SK-N-SH (cell line): ENCODE results near the gene UNC93B1. TPM values are rescaled to one million over a fixed set of nuclear protein-coding genes. Genes with fewer than 3 reads are reported as not detected.

Experiments
- CTCF ChIA-PET: fragments of 300-600, 350-600 bp; formaldehyde crosslinking; extraction: SDS; loops from one replicate; lab custom pipeline; 2021; lab: Yijun Ruan, JAX
- POLR2A ChIA-PET: fragments of 350-600 bp; sonication (Branson Sonifier 250); formaldehyde crosslinking; extraction: SDS; loops from one replicate; lab custom pipeline; 2020; ENCODE audit warnings: antibody characterized with exemption, inconsistent platforms; lab: Yijun Ruan, JAX
- DNase-seq: peaks from one replicate; pipeline ENCODE4 v3.0.0; 2012
- H2AFZ ChIP-seq: fragments of 200-600 bp; sonication (generic); 2 replicates; pipeline ENCODE4 v1.8.1; 2016; ENCODE audit warnings: antibody characterized with exemption, mild to moderate bottlenecking, low read depth
- H3F3A ChIP-seq: fragments of 200-600 bp; sonication (generic); replicated peaks from 2 replicates; pipeline ENCODE3; 2016; ENCODE audit warnings: antibody characterized with exemption, mild to moderate bottlenecking; ENCODE audit not compliant: insufficient read depth
- H3K27ac ChIP-seq, 2 experiments: fragments of 200-500 bp in 1 of 2; fragments of 200-600 bp in 1 of 2; sonication (Bioruptor generic) in 1 of 2; sonication (generic), shearing (Covaris generic) in 1 of 2; 2 replicates each; pipeline versions ENCODE4 v1.5.1 to v1.6.1; 2014 to 2016; ENCODE audit warnings: low read depth in 2 of 2, inconsistent platforms in 1 of 2, low read length in 1 of 2, mild to moderate bottlenecking in 1 of 2, mixed read lengths in 1 of 2
- H3K27me3 ChIP-seq: fragments of 200-600 bp; sonication (generic), shearing (Covaris generic); 2 replicates; pipeline ENCODE4 v1.6.1; 2016; ENCODE audit warnings: mixed run types; ENCODE audit not compliant: insufficient read depth
- H3K36me3 ChIP-seq, 2 experiments: fragments of 200-500 bp in 1 of 2; fragments of 200-600 bp in 1 of 2; sonication (Bioruptor generic) in 1 of 2; sonication (generic) in 1 of 2; replicated peaks in 1 of 2; 2 replicates each; pipeline versions ENCODE3 to v1.5.1; 2014 to 2016; ENCODE audit warnings: low read length in 1 of 2, mild to moderate bottlenecking in 1 of 2; ENCODE audit not compliant: insufficient read depth in 2 of 2, control insufficient read depth in 1 of 2
- H3K4me1 ChIP-seq, 2 experiments: fragments of 200-500 bp in 1 of 2; fragments of 200-600 bp in 1 of 2; sonication (Bioruptor generic) in 1 of 2; sonication (generic), shearing (Covaris generic) in 1 of 2; 2 replicates each; pipeline versions ENCODE4 v1.5.1 to v1.6.1; 2014 to 2016; ENCODE audit warnings: low read depth in 1 of 2, low read length in 1 of 2, mixed run types in 1 of 2; ENCODE audit not compliant: insufficient read depth in 2 of 2, control insufficient read depth in 1 of 2
- H3K4me2 ChIP-seq: fragments of 200-600 bp; sonication (generic), shearing (Covaris generic); 2 replicates; pipeline ENCODE4 v1.6.1; 2017; ENCODE audit warnings: mixed run types
- H3K4me3 ChIP-seq, 2 experiments: fragments of 200-500 bp in 1 of 2; fragments of 200-600 bp in 1 of 2; sonication (Bioruptor generic) in 1 of 2; sonication (generic), shearing (Covaris generic) in 1 of 2; 2 replicates each; pipeline versions ENCODE4 v1.5.1 to v1.8.1; 2014 to 2016; ENCODE audit warnings: low read depth in 2 of 2, inconsistent platforms in 1 of 2, low read length in 1 of 2, mild to moderate bottlenecking in 1 of 2, mixed read lengths in 1 of 2, moderate library complexity in 1 of 2
- H3K79me2 ChIP-seq: fragments of 200-600 bp; sonication (generic); 2 replicates; pipeline ENCODE4 v1.8.1; 2017; ENCODE audit warnings: mild to moderate bottlenecking; ENCODE audit not compliant: insufficient read depth
- H3K9ac ChIP-seq: fragments of 200-600 bp; sonication (generic); 2 replicates; pipeline ENCODE4 v1.6.1; 2017; ENCODE audit warnings: mixed run types
- H3K9me2 ChIP-seq: fragments of 200-600 bp; sonication (generic); 2 replicates; pipeline ENCODE4 v1.6.1; 2017; ENCODE audit warnings: mixed run types
- H3K9me3 ChIP-seq: fragments of 200-600 bp; sonication (generic); 2 replicates; pipeline ENCODE4 v1.6.1; 2017; ENCODE audit warnings: mixed run types, mild to moderate bottlenecking, moderate library complexity
- H4K20me1 ChIP-seq: fragments of 200-600 bp; sonication (generic); 2 replicates; pipeline ENCODE4 v1.6.1; 2017; ENCODE audit warnings: mild to moderate bottlenecking, mixed run types; ENCODE audit not compliant: insufficient read depth
- CHD2 ChIP-seq: fragments of 150-350 bp; IDR thresholded peaks from 2 replicates; pipeline ENCODE4 v1.6.1; 2018; ENCODE audit warnings: low read length; ENCODE audit not compliant: partially characterized antibody
- FOSL2 ChIP-seq: IDR thresholded peaks from 2 replicates; pipeline ENCODE4 v1.4.0; 2012; ENCODE audit warnings: low read depth, mild to moderate bottlenecking, moderate library complexity, borderline replicate concordance
- FOXJ3 ChIP-seq: sonication (generic); formaldehyde crosslinking; IDR thresholded peaks from 2 replicates; pipeline ENCODE4 v1.5.1; 2020; ENCODE audit warnings: mild to moderate bottlenecking, missing genetic modification reagents
- GABPA ChIP-seq: IDR thresholded peaks from 2 replicates; pipeline ENCODE4 v1.4.0; 2012; ENCODE audit warnings: low read depth, mild to moderate bottlenecking
- GATA2 ChIP-seq: sonication (generic); formaldehyde crosslinking; IDR thresholded peaks from 2 replicates; pipeline ENCODE4 v1.5.0; 2020; ENCODE audit warnings: mild to moderate bottlenecking, missing genetic modification reagents
- JUND ChIP-seq: IDR thresholded peaks from 2 replicates; pipeline ENCODE4 v1.4.0; 2012
- MAX ChIP-seq: IDR thresholded peaks from 2 replicates; pipeline ENCODE4 v1.4.0; 2012; ENCODE audit warnings: low read depth
- MXI1 ChIP-seq: IDR thresholded peaks from 2 replicates; pipeline ENCODE4 v1.6.1; 2012; ENCODE audit warnings: mild to moderate bottlenecking, low read depth, low read length, improper control_type of control experiment
- NFIC ChIP-seq: IDR thresholded peaks from 2 replicates; pipeline ENCODE4 v1.4.0; 2012; ENCODE audit warnings: borderline replicate concordance
- PBX3 ChIP-seq: IDR thresholded peaks from 2 replicates; pipeline ENCODE4; 2012
- POLR2AphosphoS5 ChIP-seq: IDR thresholded peaks from 2 replicates; pipeline ENCODE4 v1.6.1; 2012; ENCODE audit warnings: low read depth, low read length
- RAD21 ChIP-seq: IDR thresholded peaks from 2 replicates; pipeline ENCODE4 v1.6.1; 2012; ENCODE audit warnings: mild to moderate bottlenecking, low read length
- REST ChIP-seq: IDR thresholded peaks from 2 replicates; pipeline ENCODE4 v1.6.1; 2012; ENCODE audit warnings: mild to moderate bottlenecking, low read depth, low read length, moderate library complexity
- TAF1 ChIP-seq: IDR thresholded peaks from 2 replicates; pipeline ENCODE4 v1.6.1; 2012; ENCODE audit warnings: low read depth, mild to moderate bottlenecking, low read length, moderate library complexity, borderline replicate concordance
- TCF12 ChIP-seq: IDR thresholded peaks from 2 replicates; pipeline ENCODE4 v1.4.0; 2012
- USF1 ChIP-seq: IDR thresholded peaks from 2 replicates; pipeline ENCODE4 v1.4.0; 2012; ENCODE audit warnings: low read depth, borderline replicate concordance
- YY1 ChIP-seq: IDR thresholded peaks from 2 replicates; pipeline ENCODE4 v1.4.0; 2012; ENCODE audit warnings: low read depth, mild to moderate bottlenecking
- ZBTB33 ChIP-seq: IDR thresholded peaks from 2 replicates; pipeline ENCODE4 v1.4.0; 2012; ENCODE audit warnings: low read depth, borderline replicate concordance
- whole genome bisulfite sequencing: methylation state at CpG from one replicate; pipeline ENCODE4 v1.1.6; 2017; ENCODE audit warnings: low lambda C conversion rate; 5-methylcytosine and 5-hydroxymethylcytosine counted together
- polyA plus RNA-seq, 3 experiments: library from polyadenylated mRNA; depleted of rRNA; stranded (reverse); fragments of >200 nt; gene quantifications; 2 replicates each; pipeline ENCODE4 v1.2.3, GENCODE V29; 2012

UNC93B1 gene
- polyA plus RNA-seq, 1 of the 3 experiments (the other 2 are of a cell fraction) = 28.9 TPM

- H3K9me3 ChIP-seq = no peaks in the 10 kb centered on the region
- H3K79me2 ChIP-seq = peaks cover 1% of the 10 kb centered on the region; the same call in 1 of the 2 replicates
- H4K20me1 ChIP-seq = no peaks in the 10 kb centered on the region
- ChIA-PET POLR2A (interaction anchor here (0.5 to 1.5 kb wide), 2 partner anchors 17 to 66 kb away, joined by 3 to 5 read pairs; no protein-coding TSS in a partner anchor), CTCF (interaction anchor here (1.0 kb wide), 2 partner anchors 15 to 169 kb away, joined by 3 to 5 read pairs; no protein-coding TSS in a partner anchor)
- no peak overlapping the region for H2AFZ ChIP-seq
- no peak overlapping the region for H3K4me2 ChIP-seq
- peaks cover 14 to 17% of the 10 kb centered on the region in 2 experiments for H3K36me3 ChIP-seq
- no peak overlapping the region for H3K9ac ChIP-seq
- TF ChIP-seq NFIC (no peak), YY1 (no peak), MXI1 (no peak), POLR2AphosphoS5 (no peak), GABPA (no peak), RAD21 (no peak), GATA2 (CRISPR knock-in tag) (no peak), TAF1 (no peak), FOSL2 (no peak), ZBTB33 (no peak), PBX3 (no peak)
- TF ChIP-seq, all 33 proteins: peak for 0
- no peaks in the 10 kb centered on the region for H3K9me2 ChIP-seq
- peak overlapping the region in 1 of 2 experiments; percentile 9; a peak in 1 of 4 replicates for H3K27ac ChIP-seq
- no peak overlapping the region for H3K4me3 ChIP-seq
- 79% methylated on average over 13 of the region's 20 CpGs for WGBS
- H3K4me1 ChIP-seq = peaks cover 12 to 20% of the 10 kb centered on the region in 2 experiments; a peak in 2 of 4 replicates
- peaks cover 12% of the 10 kb centered on the region for H3F3A ChIP-seq
- no peak for DNase-seq
- no peaks in the 10 kb centered on the region for H3K27me3 ChIP-seq
Measured at GRCh38 chr11:68037411-68038225, 33.7 kb upstream of the UNC93B1 start.

GRCh38 chr11:68036717-68037239 lies 32.9 kb upstream of the UNC93B1 start:
- Histone ChIP-seq H3F3A (peaks cover 12% of the 10 kb centered on the region), H3K27ac (no peak overlapping the region; a peak in 1 of 4 replicates), H2AFZ (no peak overlapping the region), H3K4me1 (peaks cover 12 to 25% of the 10 kb centered on the region in 2 experiments; a peak in 2 of 4 replicates), H4K20me1 (no peaks in the 10 kb centered on the region), H3K4me2 (no peak overlapping the region), H3K9ac (no peak overlapping the region), H3K27me3 (no peaks in the 10 kb centered on the region), H3K79me2 (peaks cover 10% of the 10 kb centered on the region)
- DNase-seq = no peak
- no peak for TF ChIP-seq FOXJ3
- TF ChIP-seq TCF12 = no peak
- no peak for TF ChIP-seq REST
- TF ChIP-seq CHD2 = no peak
- TF ChIP-seq USF1 = no peak
- TF ChIP-seq RAD21 = no peak
- TF ChIP-seq JUND = no peak
- TF ChIP-seq MAX = no peak
- TF ChIP-seq, all 33 proteins: peak for 0
- ChIA-PET POLR2A (interaction anchor here (1.5 kb wide), 1 partner anchor 16 kb away, joined by 5 read pairs; no protein-coding TSS in a partner anchor), CTCF (interaction anchor here (1.0 kb wide), 1 partner anchor 170 kb away, joined by 5 read pairs; no protein-coding TSS in a partner anchor)
- Histone ChIP-seq H3K36me3 (peaks cover 14 to 19% of the 10 kb centered on the region in 2 experiments), H3K9me2 (no peaks in the 10 kb centered on the region), H3K9me3 (no peaks in the 10 kb centered on the region), H3K4me3 (no peak overlapping the region)
- 86% methylated on average over 12 of the region's 14 CpGs for WGBS
